Activated T-cell treated with anti-CD3 and anti-CD28 coated beads for 1 hour (primary cell): ENCODE measurements around the gene PAMR1.
A peak's percentile ranks its signal among the peaks of the same experiment; 100 is the strongest.

Experiments used
- DNase-seq: peaks from one replicate; pipeline ENCODE4 v3.0.0-alpha.2; 2020; ENCODE audit warnings: low read depth

PAMR1 gene

GRCh38 chr11:35494957-35495490 lies 30.4 kb downstream of the PAMR1 start:
- DNase-seq: no peak

- no peak for DNase-seq
Measured at GRCh38 chr11:35491231-35491871, 34.1 kb downstream of the PAMR1 start.

- DNase-seq: no peak
Measured at GRCh38 chr11:35488117-35488516, 37.3 kb downstream of the PAMR1 start.

- no peak for DNase-seq
Measured at GRCh38 chr11:35487532-35488078, 37.8 kb downstream of the PAMR1 start.

GRCh38 chr11:35486934-35487333 lies 38.5 kb downstream of the PAMR1 start:
- no peak for DNase-seq

GRCh38 chr11:35486446-35486845 lies 39.0 kb downstream of the PAMR1 start:
- DNase-seq: no peak

GRCh38 chr11:35485656-35486322 lies 39.6 kb downstream of the PAMR1 start:
- DNase-seq: peak; percentile 62

- no peak for DNase-seq
Measured at GRCh38 chr11:35484435-35484834, 41.0 kb downstream of the PAMR1 start.

GRCh38 chr11:35483131-35483820 lies 42.1 kb downstream of the PAMR1 start:
- no peak for DNase-seq

- DNase-seq: no peak
Measured at GRCh38 chr11:35479731-35480130, 45.7 kb downstream of the PAMR1 start.

GRCh38 chr11:35478471-35479091 lies 46.8 kb downstream of the PAMR1 start:
- no peak for DNase-seq

- no peak for DNase-seq
Measured at GRCh38 chr11:35477901-35478300, 47.5 kb downstream of the PAMR1 start.

- DNase-seq: no peak
Measured at GRCh38 chr11:35474688-35475087, 50.7 kb downstream of the PAMR1 start.

- no peak for DNase-seq
Measured at GRCh38 chr11:35473795-35474374, 51.5 kb downstream of the PAMR1 start.

- no peak for DNase-seq
Measured at GRCh38 chr11:35470616-35471015, 54.8 kb downstream of the PAMR1 start.

GRCh38 chr11:35466058-35466457 lies 59.4 kb downstream of the PAMR1 start:
- DNase-seq: no peak

- no peak for DNase-seq
Measured at GRCh38 chr11:35464308-35464707, 61.1 kb downstream of the PAMR1 start.

GRCh38 chr11:35463331-35463751 lies 62.1 kb downstream of the PAMR1 start:
- no peak for DNase-seq

- no peak for DNase-seq
Measured at GRCh38 chr11:35461917-35462538, 63.4 kb downstream of the PAMR1 start.

- no peak for DNase-seq
Measured at GRCh38 chr11:35459489-35459888, 65.9 kb downstream of the PAMR1 start.

GRCh38 chr11:35458846-35459245 lies 66.6 kb downstream of the PAMR1 start:
- no peak for DNase-seq
